Cardiac muscle cell (in vitro differentiated cells and primary cell): ENCODE measurements around the gene ADGRD2. TPM values are rescaled to one million over a fixed set of nuclear protein-coding genes. Genes with fewer than 3 reads are reported as not detected.

Experiments used
- DNase-seq, 2 donors: peaks; one replicate each; pipeline versions ENCODE4 v3.0.0 to v3.0.0-alpha.2; 2010 to 2017; ENCODE audit warnings: low read depth in 1 of 2, low spot score in 1 of 2
- H3K27ac ChIP-seq: fragments of 200-600 bp; sonication (generic); 2 replicates; pipeline ENCODE4 v1.5.1; 2016
- H3K27me3 ChIP-seq: fragments of 200-600 bp; sonication (generic); 2 replicates; pipeline ENCODE4 v1.6.0; 2016; ENCODE audit warnings: control low read depth
- H3K36me3 ChIP-seq: fragments of 200-600 bp; sonication (generic); 2 replicates; pipeline ENCODE4 v1.5.1; 2016; ENCODE audit warnings: control low read depth
- H3K4me1 ChIP-seq: fragments of 200-600 bp; sonication (generic); 2 replicates; pipeline ENCODE4 v1.8.1; 2017; ENCODE audit warnings: low read depth, mild to moderate bottlenecking, mixed run types
- H3K4me3 ChIP-seq: fragments of 200-600 bp; sonication (generic); 2 replicates; pipeline ENCODE4 v1.5.1; 2016; ENCODE audit warnings: mild to moderate bottlenecking
- H3K9me3 ChIP-seq: fragments of 200-600 bp; sonication (generic); 2 replicates; pipeline ENCODE4 v1.5.1; 2017; ENCODE audit warnings: low read depth, mild to moderate bottlenecking, control low read depth
- polyA plus RNA-seq: library from polyadenylated mRNA; unstranded; fragments of >200 nt; fragmentation: Nextera tagmentation; extraction: Ambion mirVana; gene quantifications from 2 replicates; pipeline ENCODE4 v1.2.1, GENCODE V29; 2016
- total RNA-seq: library from RNA; depleted of rRNA; stranded (reverse); fragments of >200 nt; gene quantifications from 2 replicates; pipeline ENCODE4 v1.2.3, GENCODE V29; 2016
- TF ChIP-seq, protein P1 (sequence below): IDR thresholded peaks from 2 replicates; pipeline ENCODE4 v1.5.1; 2012; ENCODE audit warnings: low read depth, mild to moderate bottlenecking, low read length

The ADGRD2 gene
- total and polyA plus RNA-seq, 2 experiments from 2014 or later = not detected

DNA sequence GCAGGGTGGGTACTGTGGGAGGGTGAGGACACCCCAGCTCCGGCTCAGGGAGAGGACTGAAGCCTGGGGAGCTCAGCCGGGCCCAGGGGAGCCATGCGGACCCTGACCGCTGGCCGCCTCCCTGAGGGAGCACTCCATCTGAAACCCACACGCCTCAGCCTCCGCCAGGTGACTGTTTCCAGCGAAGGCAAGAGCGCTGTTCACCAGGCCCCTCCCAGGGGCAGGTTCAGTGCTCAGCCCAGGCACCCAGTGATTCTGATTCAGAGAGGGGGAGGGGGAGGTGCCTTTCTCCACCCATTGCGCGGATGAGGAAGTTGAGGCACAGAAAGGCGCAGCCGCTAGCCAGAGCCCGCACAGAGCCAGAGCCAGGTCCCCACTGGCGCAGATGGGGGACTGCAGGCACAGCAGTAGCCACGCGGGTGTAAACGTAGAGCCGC lies 27.0 kb downstream of the ADGRD2 start:
- H3K27ac ChIP-seq = no peak overlapping the region
- no peaks in the 10 kb centered on the region for H3K9me3 ChIP-seq
- DNase-seq = no peak
- no peaks in the 10 kb centered on the region for H3K36me3 ChIP-seq
- H3K4me1 ChIP-seq = peaks cover 5% of the 10 kb centered on the region
- TF ChIP-seq, protein P1, sequence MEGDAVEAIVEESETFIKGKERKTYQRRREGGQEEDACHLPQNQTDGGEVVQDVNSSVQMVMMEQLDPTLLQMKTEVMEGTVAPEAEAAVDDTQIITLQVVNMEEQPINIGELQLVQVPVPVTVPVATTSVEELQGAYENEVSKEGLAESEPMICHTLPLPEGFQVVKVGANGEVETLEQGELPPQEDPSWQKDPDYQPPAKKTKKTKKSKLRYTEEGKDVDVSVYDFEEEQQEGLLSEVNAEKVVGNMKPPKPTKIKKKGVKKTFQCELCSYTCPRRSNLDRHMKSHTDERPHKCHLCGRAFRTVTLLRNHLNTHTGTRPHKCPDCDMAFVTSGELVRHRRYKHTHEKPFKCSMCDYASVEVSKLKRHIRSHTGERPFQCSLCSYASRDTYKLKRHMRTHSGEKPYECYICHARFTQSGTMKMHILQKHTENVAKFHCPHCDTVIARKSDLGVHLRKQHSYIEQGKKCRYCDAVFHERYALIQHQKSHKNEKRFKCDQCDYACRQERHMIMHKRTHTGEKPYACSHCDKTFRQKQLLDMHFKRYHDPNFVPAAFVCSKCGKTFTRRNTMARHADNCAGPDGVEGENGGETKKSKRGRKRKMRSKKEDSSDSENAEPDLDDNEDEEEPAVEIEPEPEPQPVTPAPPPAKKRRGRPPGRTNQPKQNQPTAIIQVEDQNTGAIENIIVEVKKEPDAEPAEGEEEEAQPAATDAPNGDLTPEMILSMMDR = no peak
- peaks cover 5% of the 10 kb centered on the region for H3K27me3 ChIP-seq
- H3K4me3 ChIP-seq = peak overlapping the region; percentile 21

DNA sequence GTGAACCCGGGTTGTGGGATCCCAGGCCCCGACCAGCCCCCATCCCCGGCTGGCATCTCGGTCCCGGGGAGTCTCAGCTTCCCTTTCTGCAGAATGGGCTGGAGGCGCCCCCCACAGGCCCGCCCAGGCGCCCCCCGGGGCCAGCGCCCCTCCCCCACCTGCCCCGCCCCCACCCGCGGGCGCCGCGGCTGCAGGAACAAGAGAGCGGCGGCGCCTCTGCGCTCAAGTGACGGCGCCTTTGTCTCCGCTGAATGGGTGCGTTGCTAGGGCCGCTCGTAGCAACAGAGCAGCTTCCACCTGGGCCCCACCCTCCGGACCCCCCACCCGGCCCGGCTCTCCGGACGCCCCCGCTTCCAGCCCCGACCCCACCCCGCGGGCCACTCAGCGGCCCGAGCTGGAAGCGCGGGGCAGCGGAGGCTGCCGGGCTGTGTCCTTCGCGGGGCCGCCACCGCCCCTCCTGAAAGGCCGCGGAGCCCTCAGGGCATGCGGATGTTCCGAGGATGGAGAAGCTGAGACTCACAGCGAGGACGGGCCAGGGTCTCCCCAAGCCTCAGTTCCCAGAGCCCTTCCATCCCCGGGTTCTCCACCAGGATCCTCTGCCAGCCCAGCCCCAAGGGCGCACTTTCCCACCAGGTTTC lies 27.5 kb downstream of the ADGRD2 start:
- peaks cover 5% of the 10 kb centered on the region for H3K27me3 ChIP-seq
- H3K4me1 ChIP-seq = peaks cover 5% of the 10 kb centered on the region
- H3K27ac ChIP-seq = no peak overlapping the region
- TF ChIP-seq, protein P1 = no peak
- H3K36me3 ChIP-seq = no peaks in the 10 kb centered on the region
- no peaks in the 10 kb centered on the region for H3K9me3 ChIP-seq
- peak; percentile 5 to 48 for DNase-seq
- peak overlapping the region; percentile 21 for H3K4me3 ChIP-seq

DNA sequence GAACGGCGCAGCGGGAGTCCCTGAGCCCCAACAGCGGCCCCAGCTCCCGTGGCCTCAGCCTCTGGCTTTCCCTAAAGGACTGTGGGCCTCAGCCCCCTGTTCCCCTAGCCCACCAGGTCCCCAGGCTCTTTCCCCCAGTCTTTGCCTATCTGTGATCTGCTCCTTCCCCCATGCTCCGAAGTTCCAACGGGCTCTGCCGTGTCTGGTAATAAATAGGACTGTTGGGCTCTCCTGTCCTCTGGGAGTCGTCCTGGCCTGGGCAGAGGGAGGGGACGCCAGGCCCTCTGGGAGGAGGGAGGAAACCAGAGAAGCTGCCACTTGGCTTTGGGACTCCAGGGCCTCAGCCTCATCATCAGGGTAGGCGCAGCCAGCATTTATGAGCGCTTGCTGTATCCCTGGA lies 28.1 kb downstream of the ADGRD2 start:
- peak in 1 of 2 donors; percentile 43 for DNase-seq
- no peak overlapping the region for H3K27ac ChIP-seq

DNA sequence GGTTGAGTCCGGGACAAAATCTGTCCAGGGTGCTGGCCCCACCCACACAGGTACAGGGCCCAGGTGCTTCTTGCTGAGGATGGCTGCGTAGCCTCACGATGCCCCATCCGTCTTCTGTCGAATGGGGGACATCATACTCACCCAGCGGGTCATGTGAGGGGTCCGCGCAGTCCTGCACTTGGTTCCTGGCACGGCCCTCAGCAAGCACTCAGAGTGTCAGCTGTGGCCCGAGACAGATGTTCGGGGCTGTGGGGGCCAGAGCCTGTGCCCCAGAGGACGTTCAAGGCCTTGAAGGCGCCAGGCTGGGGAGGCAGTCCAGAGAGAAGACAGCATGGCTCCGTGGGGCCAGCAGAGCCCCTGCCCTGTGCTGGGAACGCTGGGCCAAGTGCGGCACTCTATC lies 29.1 kb downstream of the ADGRD2 start:
- H3K9me3 ChIP-seq = no peaks in the 10 kb centered on the region
- no peaks in the 10 kb centered on the region for H3K36me3 ChIP-seq
- peaks cover 5% of the 10 kb centered on the region for H3K4me1 ChIP-seq
- H3K27ac ChIP-seq = no peak overlapping the region
- TF ChIP-seq, protein P1 = no peak
- peaks cover 5% of the 10 kb centered on the region for H3K27me3 ChIP-seq
- no peak for DNase-seq
- H3K4me3 ChIP-seq = no peak overlapping the region

More for the DNA sequence above, 28.1 kb downstream of the ADGRD2 start:
- H3K27me3 ChIP-seq = peaks cover 5% of the 10 kb centered on the region
- peak overlapping the region; percentile 21 for H3K4me3 ChIP-seq
- no peaks in the 10 kb centered on the region for H3K36me3 ChIP-seq
- TF ChIP-seq, protein P1 = no peak
- H3K9me3 ChIP-seq = no peaks in the 10 kb centered on the region
- H3K4me1 ChIP-seq = peaks cover 5% of the 10 kb centered on the region

DNA sequence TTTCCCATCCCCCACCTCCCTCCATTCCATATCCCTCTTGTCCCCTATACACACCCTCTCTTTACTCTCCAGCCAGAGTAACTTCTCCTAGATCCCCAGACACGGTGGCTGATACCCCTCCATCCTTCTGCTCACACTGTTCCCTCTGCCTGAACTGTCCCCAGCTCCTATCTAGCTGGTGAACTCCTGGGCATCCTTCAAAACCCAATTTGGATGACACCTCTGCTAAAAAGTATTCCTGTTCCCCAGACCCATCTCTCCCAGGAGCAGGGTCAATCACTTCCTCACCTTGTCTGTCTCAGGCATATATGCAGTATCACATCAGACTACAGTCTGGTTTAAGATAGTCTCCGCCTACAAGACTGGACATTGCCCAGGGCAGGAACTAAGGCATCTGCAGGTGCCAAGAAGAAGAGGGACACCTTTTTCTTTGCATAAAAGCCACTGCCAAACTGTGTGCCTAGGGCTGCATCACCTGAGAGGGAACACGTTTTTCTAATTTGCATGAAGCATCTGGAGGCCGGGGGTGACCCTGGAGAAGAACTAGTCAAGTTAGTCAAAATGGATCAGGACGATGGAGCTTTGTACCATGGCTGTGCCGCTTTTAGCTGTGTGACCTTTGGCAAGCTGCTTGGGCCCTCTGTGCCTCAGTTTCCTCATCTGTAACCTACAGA lies 29.8 kb downstream of the ADGRD2 start:
- TF ChIP-seq, protein P1 = no peak
- Histone ChIP-seq H3K4me1 (peaks cover 5% of the 10 kb centered on the region), H3K27me3 (peaks cover 5% of the 10 kb centered on the region), H3K4me3 (no peak overlapping the region), H3K27ac (no peak overlapping the region), H3K9me3 (no peaks in the 10 kb centered on the region), H3K36me3 (no peaks in the 10 kb centered on the region)
- no peak for DNase-seq
